H1 (cell line): ENCODE data around the gene ELMO1. TPM values are rescaled to one million over a fixed set of nuclear protein-coding genes. Genes with fewer than 3 reads are reported as not detected.

ENCODE experiments used
- CTCF ChIA-PET: fragments of 300-600 bp; sonication (Branson Sonifier 250); formaldehyde crosslinking; loops from one replicate; lab custom pipeline; 2021; ENCODE audit not compliant: partially characterized antibody; lab: Charles Lee
- POLR2A ChIA-PET: fragments of 300-600 bp; sonication (Branson Sonifier 250); formaldehyde crosslinking; loops from one replicate; lab custom pipeline; 2021; ENCODE audit warnings: inconsistent platforms; ENCODE audit not compliant: partially characterized antibody; lab: Charles Lee
- DNase-seq, 2 experiments: peaks; one replicate each; pipeline versions ENCODE4 v3.0.0 to v3.0.0-alpha.2; 2010 to 2022; ENCODE audit warnings: low spot score in 2 of 2, low read depth in 1 of 2, mixed read lengths in 1 of 2
- FAIRE-seq: peaks from 2 replicates; lab custom pipeline; 2011; peaks lifted over from hg19 to GRCh38; lab: Jason Lieb, UNC
- H2AFZ ChIP-seq: 2 replicates; pipeline ENCODE4 v1.8.1; 2012; ENCODE audit warnings: low read length, inconsistent platforms
- H2AK5ac ChIP-seq: 2 replicates; pipeline ENCODE4 v1.6.1; 2013; ENCODE audit warnings: low read depth, low read length
- H2BK120ac ChIP-seq: replicated peaks from 2 replicates; pipeline ENCODE3; 2013; ENCODE audit warnings: low read depth, low read length, inconsistent platforms
- H2BK12ac ChIP-seq: 2 replicates; pipeline ENCODE4 v1.6.1; 2013; ENCODE audit warnings: low read depth, low read length
- H2BK15ac ChIP-seq: 2 replicates; pipeline ENCODE4 v1.6.1; 2013; ENCODE audit warnings: low read length
- H2BK20ac ChIP-seq: 2 replicates; pipeline ENCODE4 v1.6.1; 2013; ENCODE audit warnings: low read length
- H2BK5ac ChIP-seq: 2 replicates; pipeline ENCODE4 v1.6.1; 2013; ENCODE audit warnings: low read depth, low read length
- H3K14ac ChIP-seq: 2 replicates; pipeline ENCODE4 v1.6.1; 2013; ENCODE audit warnings: inconsistent platforms; ENCODE audit not compliant: insufficient read length
- H3K18ac ChIP-seq: 2 replicates; pipeline ENCODE4 v1.6.1; 2013; ENCODE audit warnings: low read length; ENCODE audit errors: extremely low read depth
- H3K23ac ChIP-seq: 2 replicates; pipeline ENCODE4 v1.6.1; 2013; ENCODE audit warnings: inconsistent platforms; ENCODE audit not compliant: insufficient read length
- H3K23me2 ChIP-seq: 2 replicates; pipeline ENCODE4 v1.6.1; 2013; ENCODE audit warnings: low read depth, low read length
- H3K27ac ChIP-seq: 2 replicates; pipeline ENCODE4 v1.6.1; 2011; ENCODE audit warnings: low read depth, low read length, inconsistent platforms
- H3K27me3 ChIP-seq, 4 experiments: replicated peaks in 1 of 4; 1 replicate in 1 of 4; 2 replicates in 3 of 4; pipeline versions ENCODE4 v1.6.1 to v1.8.1; 2011 to 2013; ENCODE audit warnings: low read length in 3 of 4, mild to moderate bottlenecking in 3 of 4, inconsistent platforms in 2 of 4, mixed read lengths in 2 of 4, moderate library complexity in 1 of 4; ENCODE audit not compliant: control insufficient read depth in 3 of 4, insufficient read depth in 3 of 4; ENCODE audit errors: extremely low read depth in 1 of 4
- H3K36me3 ChIP-seq, 4 experiments: 2 replicates each; pipeline versions ENCODE4 v1.6.1 to v1.8.1; 2011 to 2013; ENCODE audit warnings: mild to moderate bottlenecking in 4 of 4, low read length in 3 of 4, moderate library complexity in 2 of 4, control low read depth in 1 of 4, inconsistent platforms in 1 of 4; ENCODE audit not compliant: insufficient read depth in 4 of 4, control insufficient read depth in 2 of 4
- H3K4ac ChIP-seq: replicated peaks from 2 replicates; pipeline ENCODE3; 2013; ENCODE audit warnings: low read length, low read depth, mixed read lengths, inconsistent platforms; ENCODE audit not compliant: insufficient read length
- H3K4me1 ChIP-seq, 4 experiments: replicated peaks in 1 of 4; 1 replicate in 1 of 4; 2 replicates in 3 of 4; pipeline versions ENCODE4 v1.6.1 to v1.8.1; 2011 to 2013; ENCODE audit warnings: low read length in 3 of 4, inconsistent platforms in 2 of 4, mixed read lengths in 1 of 4; ENCODE audit not compliant: insufficient read depth in 4 of 4, control insufficient read depth in 3 of 4
- H3K4me2 ChIP-seq, 2 experiments: 2 replicates each; pipeline versions ENCODE4 v1.6.1 to v1.8.1; 2011 to 2013; ENCODE audit warnings: low read depth in 2 of 2, low read length in 2 of 2, control low read depth in 1 of 2, inconsistent platforms in 1 of 2, mild to moderate bottlenecking in 1 of 2; ENCODE audit not compliant: insufficient read depth in 1 of 2
- H3K4me3 ChIP-seq, 4 experiments: fragments of 200-600, 300-600 bp in 1 of 4; sonication (generic), shearing (Covaris generic), sonication (Bioruptor Twin) in 1 of 4; 2 replicates each; pipeline versions ENCODE4 v1.5.1 to v1.8.1; 2011 to 2016; ENCODE audit warnings: low read length in 4 of 4, low read depth in 3 of 4, control low read depth in 2 of 4, inconsistent platforms in 2 of 4, mild to moderate bottlenecking in 2 of 4, mixed read lengths in 1 of 4, moderate library complexity in 1 of 4; ENCODE audit not compliant: insufficient read depth in 2 of 4; ENCODE audit errors: extremely low read depth in 1 of 4
- H3K56ac ChIP-seq: replicated peaks from 2 replicates; pipeline ENCODE3; 2013; ENCODE audit warnings: low read depth, mild to moderate bottlenecking, mixed read lengths, low read length, inconsistent platforms; ENCODE audit not compliant: insufficient read length
- H3K79me1 ChIP-seq: 2 replicates; pipeline ENCODE4 v1.6.1; 2013; ENCODE audit warnings: low read depth, low read length, control low read depth
- H3K79me2 ChIP-seq, 2 experiments: 2 replicates each; pipeline versions ENCODE4 v1.6.1 to v1.8.1; 2012 to 2013; ENCODE audit warnings: low read length in 2 of 2, mild to moderate bottlenecking in 2 of 2, inconsistent platforms in 1 of 2; ENCODE audit not compliant: insufficient read depth in 2 of 2, control insufficient read depth in 1 of 2
- H3K9ac ChIP-seq, 4 experiments: replicated peaks in 1 of 4; 1 replicate in 1 of 4; 2 replicates in 3 of 4; pipeline versions ENCODE4 v1.6.1 to v1.8.1; 2011 to 2013; ENCODE audit warnings: low read depth in 3 of 4, low read length in 3 of 4, control low read depth in 2 of 4, mild to moderate bottlenecking in 2 of 4, moderate library complexity in 2 of 4, inconsistent platforms in 1 of 4; ENCODE audit errors: extremely low read depth in 1 of 4
- H3K9me3 ChIP-seq, 2 experiments: 2 replicates each; pipeline versions ENCODE4 v1.6.1 to v1.8.1; 2012 to 2013; ENCODE audit warnings: mild to moderate bottlenecking in 2 of 2, moderate library complexity in 2 of 2, control low read depth in 1 of 2, inconsistent platforms in 1 of 2, low read depth in 1 of 2, low read length in 1 of 2, mixed read lengths in 1 of 2; ENCODE audit not compliant: insufficient read depth in 2 of 2
- H4K20me1 ChIP-seq, 2 experiments: replicated peaks in 1 of 2; 2 replicates each; pipeline versions ENCODE3 to v1.8.1; 2011 to 2013; ENCODE audit warnings: inconsistent platforms in 2 of 2, low read length in 2 of 2, mild to moderate bottlenecking in 1 of 2; ENCODE audit not compliant: insufficient read depth in 2 of 2, control insufficient read depth in 1 of 2
- H4K5ac ChIP-seq: 2 replicates; pipeline ENCODE4 v1.6.1; 2013; ENCODE audit warnings: low read length, low read depth, mixed read lengths, inconsistent platforms; ENCODE audit not compliant: insufficient read length
- H4K8ac ChIP-seq: 2 replicates; pipeline ENCODE4 v1.8.0; 2013; ENCODE audit warnings: mild to moderate bottlenecking, moderate library complexity, low read length, inconsistent platforms; ENCODE audit not compliant: insufficient read depth; ENCODE audit errors: extremely low read depth
- H4K91ac ChIP-seq: replicated peaks from 2 replicates; pipeline ENCODE3; 2013; ENCODE audit warnings: low read length, mixed read lengths, inconsistent platforms; ENCODE audit not compliant: insufficient read length
- WGBS, 2 experiments: shearing (Covaris generic) in 1 of 2; methylation state at CpG; one replicate each; pipeline versions ENCODE4 v1.1.6 to v1.1.7; 2013 to 2015; ENCODE audit warnings: low lambda C conversion rate in 2 of 2, mixed read lengths in 2 of 2, inconsistent platforms in 1 of 2, low coverage in 1 of 2, missing lambda C conversion rate in 1 of 2; ENCODE audit not compliant: insufficient replicate concordance in 2 of 2, insufficient coverage in 1 of 2, insufficient read length in 1 of 2; ENCODE audit errors: extremely low coverage in 1 of 2, missing lambda C conversion rate in 1 of 2; 5-methylcytosine and 5-hydroxymethylcytosine counted together
- polyA plus RNA-seq, 7 experiments: library from polyadenylated mRNA; depleted of rRNA in 3 of 7; stranded (reverse) in 5 of 7; unstranded in 2 of 7; fragments of >200 nt in 5 of 7; fragments of 200-250 nt in 2 of 7; gene quantifications; 1 replicate in 5 of 7; 2 replicates in 1 of 7; 4 replicates in 1 of 7; pipeline versions ENCODE4 v1.2.1 to v1.2.3, GENCODE V29; 2011 to 2013; ENCODE audit warnings: missing spikeins in 2 of 7, mixed read lengths in 2 of 7
- total RNA-seq: library from RNA; stranded (reverse); fragmentation: NEBNext Ultra II Directional; extraction: Animal tissue kit (Norgen Biotek cat#: 25700); gene quantifications from 2 replicates; pipeline ENCODE4 v1.2.1, GENCODE V29; 2021

The ELMO1 gene
- total and polyA plus RNA-seq, 2 of the 8 experiments (the other 6 are each of a cell fraction or from before 2014, with no cell fraction given), result 18.4 to 21.0 TPM

DNA sequence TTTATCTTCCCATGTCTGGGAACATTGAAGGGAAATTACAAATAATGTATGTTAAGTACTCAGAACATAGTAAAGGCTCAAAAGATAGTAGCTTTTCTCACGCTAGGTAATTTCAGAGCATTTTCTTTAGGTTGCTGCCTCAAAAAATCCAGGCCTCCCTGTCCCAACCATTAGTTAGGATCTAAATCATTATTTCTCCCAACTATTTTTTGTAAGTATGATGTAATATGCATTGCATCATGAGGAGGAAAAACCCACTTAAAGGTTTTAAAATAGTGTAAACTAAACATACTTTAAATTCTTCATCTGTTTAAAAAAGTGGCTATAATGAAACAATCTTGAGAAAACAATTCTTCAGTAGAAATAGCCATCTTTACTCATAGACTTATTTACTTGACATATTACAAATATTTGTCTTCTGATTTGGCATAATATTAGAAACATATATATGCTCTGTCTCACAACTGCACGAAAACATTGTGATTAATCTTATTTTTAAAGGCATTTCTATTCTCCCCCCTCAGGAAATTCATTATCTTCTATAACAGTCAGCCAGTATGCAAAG is 329.3 kb downstream of the ELMO1 start:
- Histone ChIP-seq H4K20me1 (no peaks in the 10 kb centered on the region), H3K14ac (no peak overlapping the region), H4K8ac (no peak overlapping the region), H3K79me1 (no peaks in the 10 kb centered on the region), H3K4ac (no peak overlapping the region), H3K79me2 (no peaks in the 10 kb centered on the region), H2BK120ac (no peak overlapping the region), H4K91ac (no peak overlapping the region), H3K4me3 (no peak overlapping the region), H3K23ac (no peak overlapping the region), H3K56ac (no peak overlapping the region), H3K27ac (no peak overlapping the region), H3K4me1 (peaks cover 0 to 15% (median 2%) of the 10 kb centered on the region in 4 experiments; a peak in 3 of 7 replicates), H3K23me2 (no peaks in the 10 kb centered on the region), H3K4me2 (no peak overlapping the region), H3K27me3 (no peaks in the 10 kb centered on the region), H2BK12ac (no peak overlapping the region), H2BK20ac (no peak overlapping the region), H3K18ac (no peak overlapping the region), H3K9me3 (peaks cover 5 to 7% of the 10 kb centered on the region in 2 experiments; a peak in 3 of 4 replicates), H3K9ac (no peak overlapping the region), H2BK5ac (no peak overlapping the region), H2AK5ac (no peak overlapping the region), H4K5ac (no peak overlapping the region), H2BK15ac (no peak overlapping the region), H2AFZ (no peak overlapping the region), H3K36me3 (no peaks in the 10 kb centered on the region)
- 92% methylated on average over 2 of the region's 2 CpGs; no CpG with 5 or more reads in 1 of the 2 experiments for WGBS, 2 experiments
- no peak for DNase-seq
- ChIA-PET CTCF (interaction anchor here (0.6 to 1.4 kb wide), 5 partner anchors 9 to 130 kb away, joined by 3 to 5 read pairs (median 3); no protein-coding TSS in a partner anchor), POLR2A (no interaction called here)
- FAIRE-seq, result no peak
